Muscle of leg (tissue), 11 donors: ENCODE results near the gene SYT13. TPM values are rescaled to one million over a fixed set of nuclear protein-coding genes. Genes with fewer than 3 reads are reported as not detected.

Experiments
- DNase-seq: peaks from one replicate; pipeline ENCODE4 v3.0.0; 2013
- H3K27ac ChIP-seq: one replicate; pipeline ENCODE4 v1.5.1; 2013; ENCODE audit warnings: mild to moderate bottlenecking, low read length, control low read depth
- H3K27me3 ChIP-seq: one replicate; pipeline ENCODE4 v1.6.1; 2013; ENCODE audit warnings: low read length; ENCODE audit not compliant: control insufficient read depth, insufficient read depth
- H3K36me3 ChIP-seq: one replicate; pipeline ENCODE4 v1.6.1; 2013; ENCODE audit warnings: low read length; ENCODE audit not compliant: control insufficient read depth, insufficient read depth
- H3K4me1 ChIP-seq: one replicate; pipeline ENCODE4 v1.6.1; 2013; ENCODE audit warnings: low read length; ENCODE audit not compliant: control insufficient read depth, insufficient read depth
- H3K4me3 ChIP-seq: one replicate; pipeline ENCODE4 v1.5.1; 2013; ENCODE audit warnings: low read length, control low read depth
- H3K9me3 ChIP-seq: replicated peaks from 2 replicates; pipeline ENCODE4 v1.6.1; 2013; ENCODE audit warnings: low read depth, low read length; ENCODE audit not compliant: control insufficient read depth
- WGBS: methylation state at CpG from one replicate; pipeline ENCODE4 v1.1.5; 2013; ENCODE audit warnings: missing lambda C conversion rate; ENCODE audit not compliant: insufficient coverage; 5-methylcytosine and 5-hydroxymethylcytosine counted together
- polyA plus RNA-seq, 8 donors: library from polyadenylated mRNA; unstranded; fragments of 120-200 nt; gene quantifications; one replicate each; pipeline versions ENCODE4 v1.2.1 to v1.2.3, GENCODE V29; 2013; ENCODE audit warnings: inconsistent platforms in 1 of 8, low replicate concordance in 1 of 8; ENCODE audit not compliant: insufficient read length in 8 of 8, insufficient read depth in 1 of 8
- total RNA-seq: library from RNA; stranded (reverse); fragments of 120-200 nt; gene quantifications from one replicate; pipeline ENCODE4 v1.2.4, GENCODE V29; 2013

The SYT13 gene
- total and polyA plus RNA-seq, 9 donors, result 0.49 to 1.9 (median 1.2) TPM

- Histone ChIP-seq H3K4me3 (no peak overlapping the region), H3K27me3 (peaks cover 9% of the 10 kb centered on the region), H3K27ac (no peak overlapping the region), H3K9me3 (no peaks in the 10 kb centered on the region), H3K4me1 (no peaks in the 10 kb centered on the region), H3K36me3 (no peaks in the 10 kb centered on the region)
- no peak for DNase-seq
- WGBS, result no CpG with 5 or more reads among the region's 1 CpG
Observed at GRCh38 chr11:45313171-45313865, 27.2 kb upstream of the SYT13 start.

DNA sequence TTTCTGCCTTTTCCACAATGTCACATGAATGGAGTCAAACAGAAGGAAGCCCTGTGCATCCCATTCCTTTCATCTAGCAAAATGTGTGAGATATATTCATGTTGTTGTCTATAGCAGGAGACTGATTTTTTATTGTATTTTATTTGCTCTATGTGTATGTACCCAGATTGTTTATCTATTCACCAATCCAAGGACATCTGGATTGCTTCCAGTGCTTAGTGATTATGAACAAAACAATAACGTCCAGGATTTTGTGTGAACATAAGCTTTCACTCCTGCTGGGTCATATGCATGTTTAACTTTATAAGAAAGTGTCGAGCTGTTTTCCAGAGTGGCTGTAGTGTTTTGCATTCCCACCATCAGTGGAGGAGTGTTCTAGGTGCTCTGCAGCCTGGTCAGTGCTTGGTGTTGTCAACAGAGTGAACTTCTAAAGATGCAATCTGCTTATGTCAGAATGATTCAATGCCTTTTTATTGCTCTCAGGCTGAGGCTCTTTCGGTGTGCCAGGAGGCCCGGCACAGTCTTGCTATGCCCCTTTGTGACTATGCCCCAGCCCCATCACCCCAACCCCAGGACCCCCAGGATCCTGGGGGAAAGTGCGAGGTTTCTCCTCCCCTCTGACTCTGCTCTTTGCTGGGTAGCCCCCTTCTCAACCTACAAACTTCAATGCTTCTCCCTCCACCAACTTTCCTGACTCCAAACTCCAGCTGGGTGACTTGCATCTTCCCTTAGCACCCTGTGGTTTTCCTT, 19.9 kb upstream of the SYT13 start:
- H3K27ac ChIP-seq, result no peak overlapping the region
- no peaks in the 10 kb centered on the region for H3K9me3 ChIP-seq
- H3K4me3 ChIP-seq, result no peak overlapping the region
- WGBS, result 42% methylated on average over 4 of the region's 5 CpGs
- H3K27me3 ChIP-seq, result peaks cover 10% of the 10 kb centered on the region
- DNase-seq, result no peak
- no peaks in the 10 kb centered on the region for H3K4me1 ChIP-seq
- no peaks in the 10 kb centered on the region for H3K36me3 ChIP-seq

GRCh38 chr11:45304992-45305335, 18.8 kb upstream of the SYT13 start:
- Histone ChIP-seq H3K4me1 (no peaks in the 10 kb centered on the region), H3K27me3 (peaks cover 9% of the 10 kb centered on the region), H3K4me3 (no peak overlapping the region), H3K27ac (no peak overlapping the region), H3K9me3 (no peaks in the 10 kb centered on the region), H3K36me3 (no peaks in the 10 kb centered on the region)
- 94% methylated on average over 2 of the region's 4 CpGs for WGBS
- no peak for DNase-seq

DNA sequence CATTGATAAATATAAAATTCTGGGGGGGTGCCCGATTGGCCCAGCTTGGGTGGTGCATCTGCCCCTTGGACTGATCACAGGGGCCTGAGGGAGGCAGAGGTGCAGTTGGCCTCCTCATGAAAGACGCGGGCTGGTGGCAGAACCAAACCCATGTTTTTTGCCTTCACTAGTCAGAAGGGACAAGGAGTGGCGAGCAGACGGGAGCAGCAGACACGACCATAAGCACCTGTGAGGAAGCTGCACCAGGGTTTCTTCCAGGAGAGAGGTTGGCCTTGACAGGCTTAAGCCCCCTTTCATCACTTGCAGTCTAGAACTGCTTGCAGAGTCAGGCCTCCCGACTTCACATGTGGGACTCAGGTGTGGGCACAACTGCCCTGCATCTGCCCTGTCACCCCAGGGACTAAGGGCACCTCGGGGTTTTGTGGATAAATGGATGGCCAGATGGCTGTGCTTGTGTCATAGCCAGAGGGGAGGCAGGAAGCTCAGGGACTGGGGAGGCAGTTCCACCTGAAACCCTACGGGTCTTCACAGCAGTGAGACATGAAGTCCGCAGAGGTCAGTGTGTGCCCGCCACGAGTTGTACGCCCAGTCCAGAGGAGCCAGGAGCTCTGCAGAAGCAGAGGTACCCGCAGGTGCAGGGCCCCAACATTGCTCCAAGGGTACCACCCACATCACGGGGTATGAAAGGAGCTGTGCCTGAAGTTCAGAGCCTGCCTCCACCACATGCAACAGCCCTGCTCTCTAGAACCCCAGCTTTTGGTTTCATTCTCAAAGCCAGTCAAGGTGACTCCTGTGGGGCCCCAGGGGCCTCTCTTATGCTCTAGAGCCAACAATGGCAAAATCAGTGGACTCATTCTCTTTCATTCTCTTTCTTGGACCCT, 18.2 kb upstream of the SYT13 start:
- Histone ChIP-seq H3K4me1 (no peaks in the 10 kb centered on the region), H3K36me3 (no peaks in the 10 kb centered on the region), H3K27ac (no peak overlapping the region), H3K4me3 (no peak overlapping the region), H3K9me3 (no peaks in the 10 kb centered on the region), H3K27me3 (peaks cover 9% of the 10 kb centered on the region)
- no peak for DNase-seq
- WGBS, result 74% methylated on average over 15 of the region's 15 CpGs

DNA sequence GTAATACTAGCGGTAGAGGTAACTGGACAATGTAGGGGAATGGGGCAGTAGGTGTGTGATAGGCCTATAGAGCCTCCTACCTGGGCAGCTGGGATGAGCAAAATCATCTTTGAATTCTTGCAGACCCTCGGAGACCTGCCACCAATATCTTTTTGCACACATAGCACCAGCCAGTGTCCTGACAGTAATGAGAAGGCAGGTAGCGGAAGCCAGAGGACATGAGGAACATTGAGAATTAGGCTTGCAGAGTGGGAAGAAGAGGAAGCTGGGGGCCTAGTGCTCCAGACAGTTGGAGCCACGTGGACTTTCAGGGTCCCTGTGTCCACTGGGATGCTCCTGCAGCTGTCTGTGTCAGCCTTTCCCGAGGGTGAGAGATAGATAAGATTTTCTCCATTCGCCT, 17.2 kb upstream of the SYT13 start:
- DNase-seq, result no peak
- Histone ChIP-seq H3K9me3 (no peaks in the 10 kb centered on the region), H3K36me3 (no peaks in the 10 kb centered on the region), H3K4me3 (no peak overlapping the region), H3K27me3 (peaks cover 9% of the 10 kb centered on the region), H3K4me1 (no peaks in the 10 kb centered on the region), H3K27ac (no peak overlapping the region)
- WGBS, result 67% methylated on average over 1 of the region's 6 CpGs

GRCh38 chr11:45301537-45302246, 15.6 kb upstream of the SYT13 start:
- Histone ChIP-seq H3K27ac (no peak overlapping the region), H3K4me3 (no peak overlapping the region), H3K27me3 (peaks cover 7% of the 10 kb centered on the region), H3K36me3 (no peaks in the 10 kb centered on the region), H3K9me3 (no peaks in the 10 kb centered on the region), H3K4me1 (no peaks in the 10 kb centered on the region)
- WGBS, result 45% methylated on average over 3 of the region's 7 CpGs
- no peak for DNase-seq

DNA sequence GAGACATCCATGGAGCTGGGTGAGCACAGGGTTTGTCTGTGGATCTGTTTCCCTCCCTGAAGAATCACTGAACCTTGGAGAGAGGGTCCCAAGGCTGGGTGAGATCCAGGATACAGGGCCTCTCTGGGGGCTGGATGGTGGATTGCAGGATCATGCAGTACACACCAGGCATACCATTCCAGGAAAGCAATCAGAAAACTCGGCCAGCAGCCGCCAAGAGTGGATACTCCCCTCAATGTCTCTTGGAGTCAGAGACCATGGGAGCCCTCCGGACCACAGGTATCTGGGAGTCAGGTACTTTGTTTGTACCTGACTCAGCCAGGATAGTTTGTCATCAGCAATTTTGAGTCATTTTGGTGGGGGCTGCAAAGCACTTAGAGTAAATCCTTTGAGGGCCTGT, 14.6 kb upstream of the SYT13 start:
- peaks cover 4% of the 10 kb centered on the region for H3K27me3 ChIP-seq
- no peak overlapping the region for H3K4me3 ChIP-seq
- DNase-seq, result no peak
- 100% methylated on average over 1 of the region's 3 CpGs for whole genome bisulfite sequencing
- H3K36me3 ChIP-seq, result no peaks in the 10 kb centered on the region
- no peak overlapping the region for H3K27ac ChIP-seq
- H3K4me1 ChIP-seq, result no peaks in the 10 kb centered on the region
- H3K9me3 ChIP-seq, result no peaks in the 10 kb centered on the region

DNA sequence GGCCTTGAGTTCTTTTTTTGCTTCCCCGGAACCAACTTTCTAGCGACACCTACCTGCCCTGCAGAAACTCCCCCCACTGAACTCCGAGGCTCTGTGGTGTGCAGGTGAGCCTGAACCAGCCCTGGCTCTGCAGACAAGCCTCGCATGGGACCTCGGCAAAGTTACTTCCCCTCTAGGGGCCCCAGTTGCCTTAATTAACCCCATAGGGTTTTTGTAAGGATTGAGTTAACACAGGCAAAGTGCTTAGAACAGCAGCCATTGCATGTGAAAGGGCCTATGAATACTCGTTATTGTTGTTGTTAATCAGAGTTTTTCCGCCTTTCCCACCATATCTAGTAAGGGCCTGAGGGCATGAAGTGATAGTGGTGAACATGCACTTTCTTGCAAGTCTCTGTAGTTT, 12.6 kb upstream of the SYT13 start:
- Histone ChIP-seq H3K27me3 (no peaks in the 10 kb centered on the region), H3K4me3 (no peak overlapping the region), H3K27ac (no peak overlapping the region), H3K9me3 (no peaks in the 10 kb centered on the region), H3K4me1 (no peaks in the 10 kb centered on the region), H3K36me3 (no peaks in the 10 kb centered on the region)
- WGBS, result 20% methylated on average over 2 of the region's 7 CpGs
- no peak for DNase-seq

DNA sequence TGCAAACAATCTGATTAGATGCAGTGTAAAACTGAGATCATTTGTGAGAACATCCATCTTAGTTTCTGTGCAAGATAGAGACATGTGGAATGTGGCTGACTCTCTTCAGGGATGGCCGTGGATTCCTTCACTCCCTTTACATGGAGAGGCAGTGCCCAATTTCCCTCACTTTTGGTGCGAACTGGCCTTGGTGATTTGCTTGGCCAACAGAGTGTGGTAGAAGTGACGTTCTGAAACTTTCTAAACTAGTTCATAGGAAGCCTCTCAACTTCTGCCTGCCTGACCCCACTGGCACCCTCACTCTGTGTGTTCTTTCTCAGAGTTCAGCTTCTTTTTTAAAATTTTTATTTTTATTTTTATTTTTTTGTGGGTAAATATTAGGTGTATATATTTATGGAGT, 9.9 kb upstream of the SYT13 start:
- no peaks in the 10 kb centered on the region for H3K27me3 ChIP-seq
- H3K36me3 ChIP-seq, result no peaks in the 10 kb centered on the region
- no CpG with 5 or more reads among the region's 3 CpGs for WGBS
- H3K9me3 ChIP-seq, result no peaks in the 10 kb centered on the region
- no peak for DNase-seq
- H3K4me3 ChIP-seq, result no peak overlapping the region
- no peaks in the 10 kb centered on the region for H3K4me1 ChIP-seq
- H3K27ac ChIP-seq, result no peak overlapping the region

- H3K4me3 ChIP-seq, result no peak overlapping the region
- H3K27ac ChIP-seq, result no peak overlapping the region
- H3K4me1 ChIP-seq, result no peaks in the 10 kb centered on the region
- DNase-seq, result no peak
- no peaks in the 10 kb centered on the region for H3K36me3 ChIP-seq
- WGBS, result 75% methylated on average over 4 of the region's 4 CpGs
- H3K9me3 ChIP-seq, result no peaks in the 10 kb centered on the region
- peaks cover 7% of the 10 kb centered on the region for H3K27me3 ChIP-seq
Observed at GRCh38 chr11:45294499-45294898, 8.4 kb upstream of the SYT13 start.
